ENCODE results near the gene SYT2. TPM values are rescaled to one million over a fixed set of nuclear protein-coding genes. Genes with fewer than 3 reads are reported as not detected.

The SYT2 gene
- total RNA-seq, 2 experiments from 2014 or later: not detected

- H3K4me1 Mint-ChIP-seq (ENCODE audit: low read depth): no peaks in the 10 kb centered on the region
These were observed 104.7 kb downstream of the SYT2 start for GRCh38 chr1:202605515-202605914.

DNA sequence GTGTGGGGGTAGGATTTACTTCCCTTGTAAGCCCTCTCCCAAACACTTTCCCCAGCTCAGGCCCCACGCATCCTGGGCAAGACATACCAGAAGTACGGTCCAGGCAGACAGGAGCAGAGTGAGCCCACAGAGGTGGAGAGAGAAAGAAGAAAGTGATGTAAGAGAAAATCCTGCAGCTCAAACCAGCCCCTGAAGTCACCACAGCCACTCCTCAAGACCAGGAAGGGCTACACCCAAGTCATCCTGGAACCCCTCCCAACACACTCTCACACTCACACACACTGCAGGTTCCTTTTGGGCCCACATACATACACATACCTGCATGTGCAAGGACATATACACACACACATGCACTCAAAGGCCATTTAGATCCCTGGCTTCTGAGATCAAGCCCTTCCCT, 106.8 kb downstream of the SYT2 start:
- intact Hi-C loops (cut with micrococcal nuclease): loop anchor here (10.0 kb wide), 1 partner anchor 139 kb away; no protein-coding TSS in a partner anchor
- DNase-seq: no peak
- CTCF ChIA-PET: interaction anchor here (0.6 kb wide), 1 partner anchor 42 kb away, joined by 3 read pairs; no protein-coding TSS in a partner anchor
- H3K4me1 Mint-ChIP-seq (ENCODE audit: low read depth): no peaks in the 10 kb centered on the region
- H3K9me3 Mint-ChIP-seq: no peaks in the 10 kb centered on the region
- no peaks in the 10 kb centered on the region for H3K36me3 Mint-ChIP-seq
- H3K27me3 Mint-ChIP-seq: no peaks in the 10 kb centered on the region
- no peak overlapping the region for H3K4me3 Mint-ChIP-seq
- POLR2A ChIA-PET: no interaction called here
- H3K27ac Mint-ChIP-seq: no peak overlapping the region

More at GRCh38 chr1:202605515-202605914, 104.7 kb downstream of the SYT2 start:
- intact Hi-C loops (cut with micrococcal nuclease): loop anchor here (10.0 kb wide), 1 partner anchor 141 kb away; no protein-coding TSS in a partner anchor
- ChIA-PET CTCF (no interaction called here), POLR2A (no interaction called here)
- H3K27me3 Mint-ChIP-seq: no peaks in the 10 kb centered on the region
- no peaks in the 10 kb centered on the region for H3K9me3 Mint-ChIP-seq
- H3K4me3 Mint-ChIP-seq: no peak overlapping the region
- no peaks in the 10 kb centered on the region for H3K36me3 Mint-ChIP-seq
- no peak overlapping the region for H3K27ac Mint-ChIP-seq
- DNase-seq: no peak

DNA sequence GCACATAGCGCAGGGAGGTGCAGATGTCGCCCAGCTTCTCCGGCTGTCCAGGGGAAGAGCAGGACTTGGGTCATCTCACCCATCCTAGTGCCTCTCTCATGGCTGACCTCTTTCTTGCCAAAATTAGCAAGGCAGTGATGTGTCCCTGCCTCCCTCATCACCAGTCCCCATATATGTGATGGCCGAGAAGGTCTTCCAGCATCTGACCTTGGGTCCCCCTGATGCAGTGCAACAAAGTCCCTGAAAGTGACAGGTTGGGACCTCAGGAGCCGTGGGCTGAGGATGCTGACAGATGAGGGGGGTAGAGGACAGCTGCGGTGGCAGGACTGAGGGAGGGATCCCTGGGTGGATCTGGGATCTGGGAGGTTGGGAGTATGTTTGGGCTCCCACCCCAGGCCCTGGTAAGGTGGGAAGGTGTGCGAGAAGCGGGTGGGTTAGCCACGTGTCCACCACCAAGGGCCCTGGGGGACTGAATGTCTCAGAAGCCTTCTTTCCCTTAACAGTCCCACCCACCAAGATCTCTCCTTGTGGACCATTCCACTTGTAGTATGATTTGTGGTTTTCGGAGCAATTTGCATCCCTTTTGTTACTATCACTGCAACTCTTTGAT, 109.7 kb downstream of the SYT2 start:
- H3K36me3 Mint-ChIP-seq: no peaks in the 10 kb centered on the region
- H3K4me1 Mint-ChIP-seq (ENCODE audit: low read depth): no peaks in the 10 kb centered on the region
- H3K27ac Mint-ChIP-seq: no peak overlapping the region
- H3K4me3 Mint-ChIP-seq: no peak overlapping the region
- intact Hi-C loops (cut with micrococcal nuclease): loop anchor here (10.0 kb wide), 1 partner anchor 136 kb away; no protein-coding TSS in a partner anchor
- CTCF ChIA-PET: interaction anchor here (0.7 to 1.1 kb wide), 4 partner anchors 10 to 311 kb away, joined by 3 to 4 read pairs (median 4); no protein-coding TSS in a partner anchor
- no peak for DNase-seq
- no peaks in the 10 kb centered on the region for H3K9me3 Mint-ChIP-seq
- H3K27me3 Mint-ChIP-seq: no peaks in the 10 kb centered on the region
- POLR2A ChIA-PET: no interaction called here

GRCh38 chr1:202599669-202600431, 110.4 kb downstream of the SYT2 start:
- Mint-ChIP-seq H3K27ac (no peak overlapping the region), H3K27me3 (no peaks in the 10 kb centered on the region), H3K36me3 (no peaks in the 10 kb centered on the region), H3K4me3 (no peak overlapping the region), H3K9me3 (no peaks in the 10 kb centered on the region), H3K4me1 (ENCODE audit: low read depth) (no peaks in the 10 kb centered on the region)
- DNase-seq: peak; percentile 60
- ChIA-PET CTCF (interaction anchor here (0.7 to 1.1 kb wide), 4 partner anchors 9 to 310 kb away, joined by 3 to 4 read pairs (median 4); no protein-coding TSS in a partner anchor), POLR2A (no interaction called here)
- intact Hi-C loops (cut with micrococcal nuclease): loop anchor here (10.0 kb wide), 1 partner anchor 135 kb away; no protein-coding TSS in a partner anchor

DNA sequence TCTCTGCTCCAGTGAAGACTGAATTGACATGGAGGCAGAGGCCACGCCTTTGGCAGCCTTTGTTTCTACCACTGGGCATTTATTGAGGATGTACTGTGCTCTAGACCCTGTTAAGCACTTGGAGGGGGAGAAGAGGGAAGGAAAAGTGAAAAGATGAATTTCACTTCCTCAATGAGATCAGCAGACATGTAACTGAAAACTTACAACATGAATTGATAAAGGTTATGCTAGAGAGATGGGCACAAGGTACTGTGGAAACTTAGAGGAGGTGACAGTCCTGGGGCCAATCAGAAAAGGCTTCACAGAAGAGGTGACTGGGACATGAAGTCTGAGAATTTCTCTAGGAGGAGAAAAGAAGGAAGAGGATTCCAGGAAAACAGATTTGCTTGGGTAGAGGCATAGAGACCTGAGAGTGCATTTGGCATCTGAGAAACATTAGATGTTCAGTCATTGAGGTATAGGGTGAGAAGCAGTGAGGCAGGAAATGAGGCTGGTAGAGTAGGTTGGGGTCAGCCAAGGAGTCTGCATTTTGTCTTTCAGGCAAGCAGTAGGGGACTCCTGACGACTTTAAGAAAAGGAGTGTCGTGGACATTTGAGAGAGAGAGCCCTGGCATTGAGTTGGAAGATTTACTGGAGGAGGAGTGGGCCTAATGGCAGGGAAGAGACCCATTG, 113.0 kb downstream of the SYT2 start:
- no peak for DNase-seq
- ChIA-PET POLR2A (no interaction called here), CTCF (no interaction called here)
- intact Hi-C loops (cut with micrococcal nuclease): no loop called here
- no peak overlapping the region for H3K4me3 Mint-ChIP-seq
- H3K36me3 Mint-ChIP-seq: no peaks in the 10 kb centered on the region
- H3K9me3 Mint-ChIP-seq: no peaks in the 10 kb centered on the region
- no peaks in the 10 kb centered on the region for H3K4me1 Mint-ChIP-seq (ENCODE audit: low read depth)
- no peaks in the 10 kb centered on the region for H3K27me3 Mint-ChIP-seq
- no peak overlapping the region for H3K27ac Mint-ChIP-seq

DNA sequence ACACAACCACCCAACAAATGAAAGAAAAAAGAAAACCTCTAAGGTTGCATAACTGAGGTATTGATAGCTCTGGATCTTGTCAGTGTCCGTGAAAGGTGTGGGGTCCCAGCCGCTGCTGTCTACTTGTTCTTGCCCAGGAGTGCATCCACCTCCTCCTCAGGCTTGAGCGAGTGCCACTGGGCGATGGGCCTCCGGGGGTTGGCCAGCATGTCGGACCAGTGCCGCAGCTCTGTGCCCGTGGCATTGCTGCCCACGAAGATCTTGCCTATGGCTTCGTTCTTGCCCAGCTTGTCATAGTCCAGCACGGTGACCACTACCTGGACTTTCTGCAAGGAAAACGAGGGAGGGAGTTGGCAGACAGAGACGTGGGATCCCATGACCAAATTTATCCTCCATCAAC, 113.6 kb downstream of the SYT2 start:
- no peak overlapping the region for H3K27ac Mint-ChIP-seq
- no peaks in the 10 kb centered on the region for H3K4me1 Mint-ChIP-seq (ENCODE audit: low read depth)
- no peaks in the 10 kb centered on the region for H3K9me3 Mint-ChIP-seq
- H3K4me3 Mint-ChIP-seq: no peak overlapping the region
- ChIA-PET CTCF (no interaction called here), POLR2A (no interaction called here)
- DNase-seq: no peak
- intact Hi-C loops (cut with micrococcal nuclease): no loop called here
- H3K36me3 Mint-ChIP-seq: no peaks in the 10 kb centered on the region
- H3K27me3 Mint-ChIP-seq: no peaks in the 10 kb centered on the region

- intact Hi-C loops (cut with micrococcal nuclease): no loop called here
- no peaks in the 10 kb centered on the region for H3K9me3 Mint-ChIP-seq
- no peaks in the 10 kb centered on the region for H3K27me3 Mint-ChIP-seq
- ChIA-PET POLR2A (no interaction called here), CTCF (interaction anchor here (1.2 kb wide), 1 partner anchor 250 kb away, joined by 3 read pairs; no protein-coding TSS in a partner anchor)
- DNase-seq: no peak
- H3K36me3 Mint-ChIP-seq: no peaks in the 10 kb centered on the region
- H3K4me3 Mint-ChIP-seq: no peak overlapping the region
- H3K27ac Mint-ChIP-seq: no peak overlapping the region
- H3K4me1 Mint-ChIP-seq (ENCODE audit: low read depth): no peaks in the 10 kb centered on the region
These were observed 116.4 kb downstream of the SYT2 start for GRCh38 chr1:202593845-202594244.

DNA sequence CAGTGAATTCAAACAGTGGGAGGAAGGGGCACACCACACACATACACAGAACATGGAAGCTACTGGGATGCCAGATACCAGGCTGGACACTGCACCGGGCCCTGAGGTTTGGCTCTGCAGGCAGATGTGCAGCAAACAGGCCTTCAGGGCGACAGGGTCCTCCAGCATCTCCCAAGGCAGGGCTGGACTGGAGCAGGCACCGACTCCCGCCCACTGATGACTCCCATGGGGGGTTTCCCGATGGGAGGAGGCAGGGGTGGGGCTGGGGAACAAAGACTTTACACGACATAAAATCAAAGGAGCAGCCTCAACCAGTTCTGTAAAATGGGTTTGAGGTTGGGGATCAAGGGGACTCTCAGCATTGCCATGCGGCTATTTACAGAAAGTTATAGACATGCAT, 118.1 kb downstream of the SYT2 start:
- Mint-ChIP-seq H3K4me3 (no peak overlapping the region), H3K4me1 (ENCODE audit: low read depth) (no peaks in the 10 kb centered on the region), H3K9me3 (no peaks in the 10 kb centered on the region), H3K36me3 (no peaks in the 10 kb centered on the region), H3K27ac (no peak overlapping the region), H3K27me3 (no peaks in the 10 kb centered on the region)
- POLR2A ChIA-PET: no interaction called here
- CTCF ChIA-PET: no interaction called here
- intact Hi-C loops (cut with micrococcal nuclease): no loop called here
- DNase-seq: no peak

GRCh38 chr1:202591515-202591914, 118.7 kb downstream of the SYT2 start:
- Mint-ChIP-seq H3K4me3 (no peak overlapping the region), H3K27ac (no peak overlapping the region), H3K27me3 (no peaks in the 10 kb centered on the region), H3K36me3 (no peaks in the 10 kb centered on the region), H3K4me1 (ENCODE audit: low read depth) (no peaks in the 10 kb centered on the region), H3K9me3 (no peaks in the 10 kb centered on the region)
- intact Hi-C loops (cut with micrococcal nuclease): no loop called here
- no peak for DNase-seq
- ChIA-PET POLR2A (no interaction called here), CTCF (no interaction called here)

DNA sequence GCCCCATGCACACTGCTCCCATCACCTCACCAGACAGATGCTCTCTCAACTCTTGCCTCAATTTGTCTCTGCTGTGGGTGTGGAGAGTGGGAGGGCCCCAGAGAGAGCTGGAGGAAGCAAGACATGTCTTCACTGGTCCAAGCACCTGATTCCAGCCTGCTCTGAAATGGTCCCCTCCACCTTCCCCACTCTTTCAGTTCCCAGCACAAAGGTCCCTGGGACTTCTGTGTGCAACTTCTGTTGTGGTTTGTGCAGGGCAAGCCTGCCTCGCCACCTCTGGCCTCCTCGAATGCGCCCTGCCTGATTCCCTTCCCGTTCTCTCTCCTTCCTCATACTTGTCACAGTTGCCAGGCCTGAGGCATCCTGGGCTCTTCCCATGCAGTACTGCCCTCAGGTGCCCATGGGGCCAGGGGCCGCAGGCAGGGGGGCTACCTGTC, 119.3 kb downstream of the SYT2 start:
- no peak for DNase-seq
- intact Hi-C loops (cut with micrococcal nuclease): no loop called here
- no peak overlapping the region for H3K27ac Mint-ChIP-seq
- H3K27me3 Mint-ChIP-seq: no peaks in the 10 kb centered on the region
- H3K4me1 Mint-ChIP-seq (ENCODE audit: low read depth): no peaks in the 10 kb centered on the region
- POLR2A ChIA-PET: no interaction called here
- CTCF ChIA-PET: interaction anchor here (1.0 kb wide), 1 partner anchor 10 kb away, joined by 4 read pairs; no protein-coding TSS in a partner anchor
- H3K36me3 Mint-ChIP-seq: no peaks in the 10 kb centered on the region
- no peaks in the 10 kb centered on the region for H3K9me3 Mint-ChIP-seq
- H3K4me3 Mint-ChIP-seq: no peak overlapping the region

DNA sequence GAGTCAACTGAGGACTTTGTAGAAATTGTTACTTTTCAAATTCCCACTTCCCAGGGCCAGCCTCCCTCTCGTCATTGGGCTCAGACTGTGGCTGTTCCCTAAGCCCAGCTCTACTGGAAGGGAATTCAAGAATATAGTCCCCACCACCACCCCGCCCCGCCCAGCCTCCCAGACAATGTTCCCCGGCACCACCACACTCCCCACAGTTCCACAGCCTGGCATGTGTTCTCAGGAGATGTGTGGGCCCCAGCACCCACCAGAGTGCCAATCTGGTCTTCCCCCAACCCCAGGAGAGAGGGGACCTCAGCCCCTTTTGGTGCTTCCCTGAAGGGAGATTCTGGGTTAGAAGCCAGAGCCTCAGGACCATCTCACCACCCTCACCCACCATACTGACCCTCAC, 120.1 kb downstream of the SYT2 start:
- H3K27ac Mint-ChIP-seq: no peak overlapping the region
- no peak for DNase-seq
- no peaks in the 10 kb centered on the region for H3K27me3 Mint-ChIP-seq
- no peak overlapping the region for H3K4me3 Mint-ChIP-seq
- no peaks in the 10 kb centered on the region for H3K9me3 Mint-ChIP-seq
- H3K36me3 Mint-ChIP-seq: no peaks in the 10 kb centered on the region
- H3K4me1 Mint-ChIP-seq (ENCODE audit: low read depth): no peaks in the 10 kb centered on the region
- ChIA-PET CTCF (interaction anchor here (1.0 kb wide), 1 partner anchor 10 kb away, joined by 4 read pairs; no protein-coding TSS in a partner anchor), POLR2A (no interaction called here)
- intact Hi-C loops (cut with micrococcal nuclease): no loop called here

DNA sequence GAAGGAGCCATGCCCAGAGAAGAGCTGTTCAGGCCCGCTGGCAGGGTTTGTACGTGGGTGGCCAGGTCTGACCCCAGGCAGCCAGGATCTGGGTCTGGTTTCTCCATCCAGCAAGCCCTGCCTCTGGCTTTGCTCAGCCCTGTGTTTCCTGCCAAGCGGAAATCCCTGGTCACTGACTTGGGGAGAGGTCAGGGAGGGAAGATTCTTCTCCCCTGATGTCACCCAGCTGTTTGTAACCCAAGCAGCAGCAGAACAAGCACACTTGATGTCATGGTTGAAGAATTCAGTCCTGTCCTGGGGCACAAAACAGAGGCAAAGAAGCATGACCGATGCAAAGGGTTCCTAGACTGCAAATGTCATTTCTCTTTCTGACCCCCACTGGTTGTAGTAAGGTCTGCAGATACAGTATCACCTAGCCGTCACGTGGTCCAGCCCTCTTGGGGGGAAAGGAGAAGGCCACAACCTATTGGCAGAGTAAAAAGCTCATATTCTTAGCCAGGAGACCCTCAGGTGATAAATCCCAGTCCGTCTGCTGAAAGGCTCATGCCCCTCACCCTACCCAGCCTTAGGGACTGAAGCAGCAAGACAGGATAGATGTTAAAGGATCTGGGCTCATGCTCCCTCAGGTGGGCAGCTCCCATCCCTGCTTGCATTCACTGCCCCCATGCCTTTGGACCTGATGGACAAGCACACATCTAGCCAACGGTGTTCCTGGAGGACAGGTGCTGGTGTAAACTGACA, 120.9 kb downstream of the SYT2 start:
- H3K27ac Mint-ChIP-seq: no peak overlapping the region
- no peak for DNase-seq
- intact Hi-C loops (cut with micrococcal nuclease): no loop called here
- H3K36me3 Mint-ChIP-seq: peaks cover 2% of the 10 kb centered on the region
- POLR2A ChIA-PET: no interaction called here
- CTCF ChIA-PET: interaction anchor here (0.9 kb wide), 1 partner anchor 12 kb away, joined by 3 read pairs; no protein-coding TSS in a partner anchor
- H3K27me3 Mint-ChIP-seq: no peaks in the 10 kb centered on the region
- H3K4me3 Mint-ChIP-seq: no peak overlapping the region
- no peaks in the 10 kb centered on the region for H3K9me3 Mint-ChIP-seq
- no peaks in the 10 kb centered on the region for H3K4me1 Mint-ChIP-seq (ENCODE audit: low read depth)

Measured in activated CD4-positive, alpha-beta memory T cell treated with anti-CD3 and anti-CD28 coated beads for 36 hours (primary cell).